ENCODE measurements around the gene RPA1.
"Not testable (repeated sequence)": the region's sequence is repeated elsewhere in the genome, so short reads cannot be mapped to it uniquely, and the experiment has no call there.

RPA1 gene

GRCh38 chr17:1880851-1881630 is 51.2 kb downstream of the RPA1 start:
- no peak for DNase-seq (ENCODE audit: low read depth)

GRCh38 chr17:1882836-1883235 is 53.0 kb downstream of the RPA1 start:
- DNase-seq (ENCODE audit: low read depth): no peak

- no peak for DNase-seq (ENCODE audit: low read depth)
Observed at GRCh38 chr17:1883536-1883935, 53.7 kb downstream of the RPA1 start.

- no peak for DNase-seq (ENCODE audit: low read depth)
Observed at GRCh38 chr17:1888741-1889140, 58.9 kb downstream of the RPA1 start.

- no peak for DNase-seq (ENCODE audit: low read depth)
Observed at GRCh38 chr17:1890758-1891450, 61.1 kb downstream of the RPA1 start.

- no peak for DNase-seq (ENCODE audit: low read depth)
Observed at GRCh38 chr17:1894753-1895339, 65.0 kb downstream of the RPA1 start.

- not testable (repeated sequence) for DNase-seq (ENCODE audit: low read depth)
Observed at GRCh38 chr17:1895479-1895878, 65.7 kb downstream of the RPA1 start.

GRCh38 chr17:1896243-1897104 is 66.7 kb downstream of the RPA1 start:
- DNase-seq (ENCODE audit: low read depth): no peak

- no peak for DNase-seq (ENCODE audit: low read depth)
Observed at GRCh38 chr17:1897105-1897656, 67.4 kb downstream of the RPA1 start.

GRCh38 chr17:1898332-1898731 is 68.5 kb downstream of the RPA1 start:
- DNase-seq (ENCODE audit: low read depth): no peak

GRCh38 chr17:1898872-1899271 is 69.1 kb downstream of the RPA1 start:
- no peak for DNase-seq (ENCODE audit: low read depth)

GRCh38 chr17:1899403-1900000 is 69.7 kb downstream of the RPA1 start:
- DNase-seq (ENCODE audit: low read depth): no peak

GRCh38 chr17:1904273-1905182 is 74.7 kb downstream of the RPA1 start:
- no peak for DNase-seq (ENCODE audit: low read depth)

- DNase-seq (ENCODE audit: low read depth): no peak
Observed at GRCh38 chr17:1905190-1905913, 75.5 kb downstream of the RPA1 start.

GRCh38 chr17:1906662-1907101 is 76.9 kb downstream of the RPA1 start:
- no peak for DNase-seq (ENCODE audit: low read depth)

GRCh38 chr17:1907216-1907631 is 77.4 kb downstream of the RPA1 start:
- DNase-seq (ENCODE audit: low read depth): no peak

GRCh38 chr17:1907909-1908698 is 78.3 kb downstream of the RPA1 start:
- no peak for DNase-seq (ENCODE audit: low read depth)

GRCh38 chr17:1908699-1909309 is 79.0 kb downstream of the RPA1 start:
- no peak for DNase-seq (ENCODE audit: low read depth)

Measured in stimulated activated CD8-positive, alpha-beta memory T cell treated with anti-CD3 and anti-CD28 coated beads, Interleukin-12 subunit alpha, Interleukin-12 subunit beta, amount 100 ng/mL, for 1 hour (primary cell).